Parathyroid adenoma (tissue), 2 donors: ENCODE data around the gene PRDM8.

ENCODE experiments used
- H2AFZ ChIP-seq: fragments of 300-600 bp; sonication (generic); one replicate; pipeline ENCODE4 v1.7.0; 2017; ENCODE audit warnings: antibody characterized with exemption, mild to moderate bottlenecking
- H3K27ac ChIP-seq: fragments of 300-600 bp; sonication (generic); one replicate; pipeline ENCODE4 v1.7.0; 2017
- H3K27me3 ChIP-seq: fragments of 300-600 bp; sonication (generic); one replicate; pipeline ENCODE4 v1.7.0; 2017; ENCODE audit warnings: low read length; ENCODE audit not compliant: control insufficient read depth, insufficient read depth
- H3K36me3 ChIP-seq: fragments of 300-600 bp; sonication (generic); one replicate; pipeline ENCODE4 v1.7.0; 2017; ENCODE audit warnings: low read length; ENCODE audit not compliant: control insufficient read depth, insufficient read depth
- H3K4me1 ChIP-seq: fragments of 300-600 bp; sonication (generic); one replicate; pipeline ENCODE4 v1.7.0; 2017; ENCODE audit warnings: control low read depth
- H3K4me2 ChIP-seq: fragments of 300-600 bp; sonication (generic); one replicate; pipeline ENCODE4 v1.7.0; 2017; ENCODE audit warnings: low read length
- H3K4me3 ChIP-seq: fragments of 300-600 bp; sonication (generic); one replicate; pipeline ENCODE4 v1.7.0; 2017; ENCODE audit warnings: low read depth, low read length
- H3K79me2 ChIP-seq: fragments of 300-600 bp; sonication (generic); one replicate; pipeline ENCODE4 v1.7.0; 2017; ENCODE audit warnings: control low read depth
- H3K9ac ChIP-seq: fragments of 300-600 bp; sonication (generic); one replicate; pipeline ENCODE4 v1.7.0; 2017; ENCODE audit warnings: mild to moderate bottlenecking
- H3K9me3 ChIP-seq: fragments of 300-600 bp; sonication (generic); one replicate; pipeline ENCODE4 v1.7.0; 2017; ENCODE audit warnings: low read length; ENCODE audit not compliant: control insufficient read depth
- TF ChIP-seq, protein P1 (sequence below): fragments of 300-600 bp; sonication (generic); IDR thresholded peaks from one replicate; pipeline ENCODE4 v1.7.0; 2017; ENCODE audit warnings: antibody characterized with exemption, mild to moderate bottlenecking
- donor health status: primary hyperparathyroidism.

The PRDM8 gene

DNA sequence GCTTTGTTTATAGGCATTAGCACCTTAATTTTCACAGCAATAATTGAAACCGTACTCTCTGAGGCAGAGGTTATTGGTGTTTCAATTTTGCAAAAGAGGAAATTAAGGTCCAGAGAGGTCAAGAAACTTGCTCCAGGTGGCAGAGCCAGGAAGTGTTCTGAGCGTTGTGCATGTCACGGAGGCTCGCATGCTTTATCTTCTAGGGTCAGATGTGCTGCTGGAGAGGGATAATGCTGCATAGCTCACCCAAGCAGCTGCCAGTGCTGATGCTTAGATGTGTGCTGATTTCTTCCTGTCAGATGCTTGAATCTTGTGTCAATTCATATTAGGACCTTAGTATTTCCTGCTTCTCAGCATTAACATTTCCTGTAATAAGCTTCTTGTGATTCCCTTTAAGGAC, 56.2 kb downstream of the PRDM8 start:
- Histone ChIP-seq H3K4me2 (no peak overlapping the region), H3K27ac (no peak overlapping the region), H3K9ac (no peak overlapping the region), H2AFZ (no peak overlapping the region), H3K36me3 (no peaks in the 10 kb centered on the region), H3K79me2 (no peaks in the 10 kb centered on the region), H3K4me1 (no peaks in the 10 kb centered on the region), H3K4me3 (no peak overlapping the region), H3K9me3 (no peaks in the 10 kb centered on the region), H3K27me3 (no peaks in the 10 kb centered on the region)
- TF ChIP-seq, protein P1, sequence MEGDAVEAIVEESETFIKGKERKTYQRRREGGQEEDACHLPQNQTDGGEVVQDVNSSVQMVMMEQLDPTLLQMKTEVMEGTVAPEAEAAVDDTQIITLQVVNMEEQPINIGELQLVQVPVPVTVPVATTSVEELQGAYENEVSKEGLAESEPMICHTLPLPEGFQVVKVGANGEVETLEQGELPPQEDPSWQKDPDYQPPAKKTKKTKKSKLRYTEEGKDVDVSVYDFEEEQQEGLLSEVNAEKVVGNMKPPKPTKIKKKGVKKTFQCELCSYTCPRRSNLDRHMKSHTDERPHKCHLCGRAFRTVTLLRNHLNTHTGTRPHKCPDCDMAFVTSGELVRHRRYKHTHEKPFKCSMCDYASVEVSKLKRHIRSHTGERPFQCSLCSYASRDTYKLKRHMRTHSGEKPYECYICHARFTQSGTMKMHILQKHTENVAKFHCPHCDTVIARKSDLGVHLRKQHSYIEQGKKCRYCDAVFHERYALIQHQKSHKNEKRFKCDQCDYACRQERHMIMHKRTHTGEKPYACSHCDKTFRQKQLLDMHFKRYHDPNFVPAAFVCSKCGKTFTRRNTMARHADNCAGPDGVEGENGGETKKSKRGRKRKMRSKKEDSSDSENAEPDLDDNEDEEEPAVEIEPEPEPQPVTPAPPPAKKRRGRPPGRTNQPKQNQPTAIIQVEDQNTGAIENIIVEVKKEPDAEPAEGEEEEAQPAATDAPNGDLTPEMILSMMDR: no peak
